GM08714 (cell line): ENCODE data around the gene SIRPG.
"Not testable (repeated sequence)": the region's sequence is repeated elsewhere in the genome, so short reads cannot be mapped to it uniquely, and the experiment has no call there.

Source experiments
- H3K4me3 ChIP-seq: fragments of 200-500 bp; sonication (Bioruptor generic); 2 replicates; pipeline ENCODE4 v1.5.1; 2014; ENCODE audit warnings: mild to moderate bottlenecking, low read length, inconsistent platforms
- ZNF274 ChIP-seq: IDR thresholded peaks from 2 replicates; pipeline ENCODE4 v1.6.1; 2012; ENCODE audit warnings: mild to moderate bottlenecking, low read depth, low read length

SIRPG gene

GRCh38 chr20:1618479-1618878 is 39.1 kb downstream of the SIRPG start:
- TF ChIP-seq ZNF274, result no peak
- H3K4me3 ChIP-seq, result no peak overlapping the region

- TF ChIP-seq ZNF274, result no peak
- H3K4me3 ChIP-seq, result no peak overlapping the region
Measured at GRCh38 chr20:1616858-1617434, 40.6 kb downstream of the SIRPG start.

GRCh38 chr20:1610404-1610803 is 47.2 kb downstream of the SIRPG start:
- H3K4me3 ChIP-seq, result not testable (repeated sequence)

GRCh38 chr20:1608678-1609347 is 48.8 kb downstream of the SIRPG start:
- H3K4me3 ChIP-seq, result not testable (repeated sequence)

- no peak for TF ChIP-seq ZNF274
- no peak overlapping the region for H3K4me3 ChIP-seq
Measured at GRCh38 chr20:1600736-1601135, 56.8 kb downstream of the SIRPG start.

- no peak for TF ChIP-seq ZNF274
- H3K4me3 ChIP-seq, result no peak overlapping the region
Measured at GRCh38 chr20:1595333-1595732, 62.2 kb downstream of the SIRPG start.

GRCh38 chr20:1588533-1589460 is 68.8 kb downstream of the SIRPG start:
- no peak overlapping the region for H3K4me3 ChIP-seq
- no peak for TF ChIP-seq ZNF274

GRCh38 chr20:1587781-1588532 is 69.6 kb downstream of the SIRPG start:
- no peak overlapping the region for H3K4me3 ChIP-seq
- TF ChIP-seq ZNF274, result no peak

- no peak for TF ChIP-seq ZNF274
Measured at GRCh38 chr20:1579488-1579887, 78.1 kb downstream of the SIRPG start.

More at GRCh38 chr20:1579488-1579887, 78.1 kb downstream of the SIRPG start:
- no peak overlapping the region for H3K4me3 ChIP-seq
